Thyroid gland (tissue), 4 donors: ENCODE data around the gene SYNRG.

Source experiments
- POLR2A ChIP-seq, 2 donors: fragments of 450-650 bp; IDR thresholded peaks; one replicate each; pipeline ENCODE4 v1.6.1; 2017; ENCODE audit warnings: antibody characterized with exemption in 2 of 2, mild to moderate bottlenecking in 2 of 2, moderate library complexity in 1 of 2
- TF ChIP-seq, protein P1 (sequence below), 6 experiments: fragments of 200-600 bp in 3 of 6; fragments of 450-650 bp in 3 of 6; sonication (generic) in 3 of 6; IDR thresholded peaks; one replicate each; pipeline ENCODE4 v1.5.1; 2016 to 2019; ENCODE audit warnings: antibody characterized with exemption in 6 of 6, mild to moderate bottlenecking in 2 of 6, inconsistent platforms in 1 of 6, moderate library complexity in 1 of 6

DNA sequence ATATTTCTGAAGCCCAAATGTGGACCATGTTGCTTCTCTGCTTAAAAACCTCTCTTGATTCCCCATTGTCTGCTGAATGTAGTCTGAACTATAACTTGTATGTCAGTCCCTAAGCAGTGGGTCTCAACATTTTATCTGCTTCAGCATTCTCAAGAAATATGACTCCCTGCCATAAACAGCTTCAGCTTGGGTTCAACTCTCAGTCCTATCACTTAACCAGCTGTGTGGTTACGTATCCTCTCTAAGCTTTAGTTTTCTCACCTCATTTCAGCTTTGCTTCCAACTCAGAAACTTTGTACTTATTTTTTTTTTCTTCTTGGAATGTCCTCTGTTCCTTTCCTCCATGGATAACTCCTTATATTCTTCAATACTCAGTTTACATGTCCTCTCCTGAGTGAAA is 38.6 kb upstream of the SYNRG start:
- TF ChIP-seq, protein P1, sequence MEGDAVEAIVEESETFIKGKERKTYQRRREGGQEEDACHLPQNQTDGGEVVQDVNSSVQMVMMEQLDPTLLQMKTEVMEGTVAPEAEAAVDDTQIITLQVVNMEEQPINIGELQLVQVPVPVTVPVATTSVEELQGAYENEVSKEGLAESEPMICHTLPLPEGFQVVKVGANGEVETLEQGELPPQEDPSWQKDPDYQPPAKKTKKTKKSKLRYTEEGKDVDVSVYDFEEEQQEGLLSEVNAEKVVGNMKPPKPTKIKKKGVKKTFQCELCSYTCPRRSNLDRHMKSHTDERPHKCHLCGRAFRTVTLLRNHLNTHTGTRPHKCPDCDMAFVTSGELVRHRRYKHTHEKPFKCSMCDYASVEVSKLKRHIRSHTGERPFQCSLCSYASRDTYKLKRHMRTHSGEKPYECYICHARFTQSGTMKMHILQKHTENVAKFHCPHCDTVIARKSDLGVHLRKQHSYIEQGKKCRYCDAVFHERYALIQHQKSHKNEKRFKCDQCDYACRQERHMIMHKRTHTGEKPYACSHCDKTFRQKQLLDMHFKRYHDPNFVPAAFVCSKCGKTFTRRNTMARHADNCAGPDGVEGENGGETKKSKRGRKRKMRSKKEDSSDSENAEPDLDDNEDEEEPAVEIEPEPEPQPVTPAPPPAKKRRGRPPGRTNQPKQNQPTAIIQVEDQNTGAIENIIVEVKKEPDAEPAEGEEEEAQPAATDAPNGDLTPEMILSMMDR (IDR thresholded peaks at IDR 0.05): no peak
- TF ChIP-seq POLR2A (IDR thresholded peaks at IDR 0.05): no peak
